Measurements from ENCODE around the gene P2RX2.

GRCh38 chr12:132637811-132638210 lies 19.2 kb downstream of the P2RX2 start:
- TF ChIP-seq CTCF (IDR thresholded peaks at IDR 0.05): no peak
- TF ChIP-seq POLR2AphosphoS5 (IDR thresholded peaks at IDR 0.05): no peak
- TF ChIP-seq POLR2A (IDR thresholded peaks at IDR 0.05): no peak
